ENCODE data around the gene MYBL2. TPM values are rescaled to one million over a fixed set of nuclear protein-coding genes. Genes with fewer than 3 reads are reported as not detected.

The MYBL2 gene
- total RNA-seq, 1 experiment from 2014 or later: 138 TPM

DNA sequence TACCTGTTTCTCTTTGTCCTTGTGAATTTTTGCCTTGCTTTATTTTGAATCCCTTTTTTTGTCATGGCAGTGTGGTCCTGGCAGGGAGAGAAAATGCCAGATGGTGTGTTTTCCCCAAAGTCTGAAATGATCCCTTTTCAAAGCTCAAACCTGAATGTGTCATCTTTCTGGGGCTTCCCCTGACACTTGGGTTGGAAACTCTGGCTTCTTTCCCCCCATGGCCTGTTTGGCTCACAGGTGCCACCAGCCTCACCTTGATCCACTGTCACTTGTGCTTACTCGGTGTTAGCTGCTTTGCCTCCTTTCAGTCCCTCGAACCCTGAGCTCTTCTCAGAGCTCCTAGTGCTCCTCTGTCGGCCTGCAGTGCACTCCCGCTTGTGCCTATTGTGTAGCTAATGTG, 22.3 kb downstream of the MYBL2 start:
- no TSS peak for BruUV-seq (replicated peaks)
- H3K4me3 ChIP-seq (ENCODE audit: low read depth in 2 of 2, low read length in 2 of 2): no peak overlapping the region
- no peaks in the 10 kb centered on the region for H3K36me3 ChIP-seq (ENCODE audit: control insufficient read depth, insufficient read depth, low read length)
- H3K27me3 ChIP-seq (ENCODE audit: control insufficient read depth, insufficient read depth, low read length): no peaks in the 10 kb centered on the region
- H3K9me3 ChIP-seq (ENCODE audit: control insufficient read depth, insufficient read depth, low read depth, low read length): no peaks in the 10 kb centered on the region
- ChIA-PET CTCF (no interaction called here), POLR2A (no interaction called here)
- intact Hi-C loops (cut with micrococcal nuclease; ENCODE audit: unreplicated experiment) (no loop called here), in situ Hi-C loops (cut with HindIII; ENCODE audit: low pct_unique_long_range_greater_than_20kb, low sequenced_read_pairs) (no loop called here)
- DNase-seq (ENCODE audit: low read depth, low spot score) (no peak), ATAC-seq (no peak)
- no peaks in the 10 kb centered on the region for H3K4me1 ChIP-seq (ENCODE audit: control insufficient read depth, insufficient read depth, low read length)
- TF ChIP-seq POLR2AphosphoS5 (IDR thresholded peaks at IDR 0.05; ENCODE audit: low read depth, low read length) (no peak), REST (IDR thresholded peaks at IDR 0.05; ENCODE audit: insufficient read depth in 1 of 2, low read depth in 2 of 2, low read length in 1 of 2) (no peak), SIN3A (IDR thresholded peaks at IDR 0.05; ENCODE audit: borderline replicate concordance, insufficient read depth, low read depth, low read length) (no peak), TCF7L2 (IDR thresholded peaks at IDR 0.05; ENCODE audit: low read depth, low read length) (no peak), CTCF (IDR thresholded peaks at IDR 0.05) (no peak)
- H3K27ac ChIP-seq (ENCODE audit: low read length): no peak overlapping the region

GRCh38 chr20:43690943-43691598, 24.2 kb downstream of the MYBL2 start:
- no TSS peak for BruUV-seq (replicated peaks)
- H3K4me1 ChIP-seq (ENCODE audit: control insufficient read depth, insufficient read depth, low read length): no peaks in the 10 kb centered on the region
- H3K27me3 ChIP-seq (ENCODE audit: control insufficient read depth, insufficient read depth, low read length): no peaks in the 10 kb centered on the region
- no peak for ATAC-seq
- no peaks in the 10 kb centered on the region for H3K9me3 ChIP-seq (ENCODE audit: control insufficient read depth, insufficient read depth, low read depth, low read length)
- no peak overlapping the region for H3K4me3 ChIP-seq (ENCODE audit: low read depth in 2 of 2, low read length in 2 of 2)
- ChIA-PET POLR2A (no interaction called here), CTCF (interaction anchor here (0.7 kb wide), 1 partner anchor 41 kb away, joined by 4 read pairs; no protein-coding TSS in a partner anchor)
- H3K27ac ChIP-seq (ENCODE audit: low read length): no peak overlapping the region
- intact Hi-C loops (cut with micrococcal nuclease; ENCODE audit: unreplicated experiment): loop anchor here (10.0 kb wide), 1 partner anchor 146 kb away; no protein-coding TSS in a partner anchor
- TF ChIP-seq POLR2AphosphoS5 (IDR thresholded peaks at IDR 0.05; ENCODE audit: low read depth, low read length): no peak
- TF ChIP-seq TCF7L2 (IDR thresholded peaks at IDR 0.05; ENCODE audit: low read depth, low read length): no peak
- TF ChIP-seq SIN3A (IDR thresholded peaks at IDR 0.05; ENCODE audit: borderline replicate concordance, insufficient read depth, low read depth, low read length): no peak
- no peak for TF ChIP-seq CTCF (IDR thresholded peaks at IDR 0.05)
- TF ChIP-seq REST (IDR thresholded peaks at IDR 0.05; ENCODE audit: insufficient read depth in 1 of 2, low read depth in 2 of 2, low read length in 1 of 2): no peak
- DNase-seq (ENCODE audit: low read depth, low spot score): no peak
- H3K36me3 ChIP-seq (ENCODE audit: control insufficient read depth, insufficient read depth, low read length): no peaks in the 10 kb centered on the region; the same call in 1 of the 2 replicates
- in situ Hi-C loops (cut with HindIII; ENCODE audit: low pct_unique_long_range_greater_than_20kb, low sequenced_read_pairs): no loop called here
